ENCODE results near the gene RNF220. TPM values are rescaled to one million over a fixed set of nuclear protein-coding genes. Genes with fewer than 3 reads are reported as not detected.

RNF220 gene
- total and polyA plus RNA-seq, 2 donors (not counting 3 experiments of a cell fraction or from before 2014, with no cell fraction given) = 62.7 to 66.6 TPM

DNA sequence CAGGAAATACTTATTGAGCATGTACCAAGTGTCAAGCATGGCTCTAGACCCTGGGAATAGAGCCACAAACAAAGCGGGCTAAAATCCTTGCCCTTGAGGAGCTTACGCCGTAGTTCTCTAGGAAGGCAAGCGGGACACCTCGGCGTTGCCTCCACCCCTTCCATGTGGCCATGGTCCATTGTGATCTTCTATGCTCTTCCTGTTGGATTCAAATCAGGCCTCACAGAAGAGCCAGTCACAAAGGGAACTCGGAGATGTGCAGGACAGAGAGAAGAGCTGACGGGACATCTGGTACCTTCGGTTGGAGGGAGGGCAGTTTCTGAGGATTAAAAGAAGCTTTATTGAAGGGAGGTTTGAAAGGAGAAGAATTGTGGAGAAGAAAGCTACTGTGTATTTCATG is 139.9 kb downstream of the RNF220 start:
- FAIRE-seq (no peak), DNase-seq (ENCODE audit: low read depth, low spot score) (no peak)
- BruUV-seq (replicated peaks) = no TSS peak
- Histone ChIP-seq H4K20me1 (replicated peaks; ENCODE audit: control insufficient read depth, extremely low read depth, insufficient read depth, low read length) (no peaks in the 10 kb centered on the region), H3K27ac (ENCODE audit: insufficient read depth, low read depth, low read length) (no peak overlapping the region), H3K79me2 (ENCODE audit: control insufficient read depth, insufficient read depth, low read length) (no peaks in the 10 kb centered on the region), H2AFZ (ENCODE audit: low read depth, low read length) (no peak overlapping the region), H3K9me3 (replicated peaks; ENCODE audit: control insufficient read depth, insufficient read depth, low read length) (no peaks in the 10 kb centered on the region), H3K4me2 (ENCODE audit: insufficient read depth, low read length) (no peak overlapping the region), H3K9me1 (replicated peaks; ENCODE audit: control insufficient read depth, extremely low read depth, insufficient read depth, low read length) (no peaks in the 10 kb centered on the region), H3K4me1 (ENCODE audit: control insufficient read depth, extremely low read depth, insufficient read depth, low read length) (no peaks in the 10 kb centered on the region), H3K27me3 (ENCODE audit: control insufficient read depth in 2 of 2, insufficient read depth in 2 of 2, low read length in 2 of 2) (peaks cover 0 to 11% of the 10 kb centered on the region in 2 experiments), H3K9ac (replicated peaks; ENCODE audit: extremely low read depth, insufficient read depth, low read length) (no peak overlapping the region), H3K4me3 (replicated peaks in 1 of 3; ENCODE audit: insufficient read depth in 1 of 3, low read depth in 1 of 3, low read length in 3 of 3) (no peak overlapping the region), H3K36me3 (ENCODE audit: control insufficient read depth in 2 of 2, extremely low read depth in 1 of 2, insufficient read depth in 2 of 2, low read length in 2 of 2) (no peaks in the 10 kb centered on the region)
- dilution Hi-C loops (cut with MboI; ENCODE audit: extremely low pct_ligation_motif_present, low sequenced_read_pairs) (no loop called here), intact Hi-C loops (cut with micrococcal nuclease) (no loop called here)
- ChIA-PET CTCF (interaction anchor here (0.7 to 1.5 kb wide), 3 partner anchors 27 to 167 kb away, joined by 3 to 5 read pairs (median 4); no protein-coding TSS in a partner anchor), POLR2A (no interaction called here)
- TF ChIP-seq CTCF (IDR thresholded peaks at IDR 0.05; ENCODE audit: extremely low read depth in 1 of 2, insufficient read depth in 1 of 2, low read depth in 1 of 2, low read length in 2 of 2) = no peak
- no peak for TF ChIP-seq POLR2A (IDR thresholded peaks at IDR 0.05; ENCODE audit: low read depth, low read length)
- TF ChIP-seq MYC (IDR thresholded peaks at IDR 0.05; ENCODE audit: low read depth, low read length) = no peak
- no peak for TF ChIP-seq GATA2 (IDR thresholded peaks at IDR 0.05; ENCODE audit: insufficient read depth, insufficient read length, low read depth, low read length)
- no peak for TF ChIP-seq EZH2 (IDR thresholded peaks at IDR 0.05; ENCODE audit: borderline replicate concordance, low read depth, low read length, severe bottlenecking)
- TF ChIP-seq, protein P1, sequence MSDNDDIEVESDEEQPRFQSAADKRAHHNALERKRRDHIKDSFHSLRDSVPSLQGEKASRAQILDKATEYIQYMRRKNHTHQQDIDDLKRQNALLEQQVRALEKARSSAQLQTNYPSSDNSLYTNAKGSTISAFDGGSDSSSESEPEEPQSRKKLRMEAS (IDR thresholded peaks at IDR 0.05; ENCODE audit: insufficient read depth, insufficient read length) = no peak
- TF ChIP-seq POLR2AphosphoS5 (IDR thresholded peaks at IDR 0.05; ENCODE audit: insufficient read depth, low read depth, low read length) = no peak
- TF ChIP-seq FOS (IDR thresholded peaks at IDR 0.05; ENCODE audit: borderline replicate concordance, insufficient read depth, low read length) = no peak
- TF ChIP-seq JUN (IDR thresholded peaks at IDR 0.05; ENCODE audit: borderline replicate concordance, insufficient read depth, insufficient read length, low read depth) = no peak
